Left cardiac atrium (tissue), 4 donors: Measurements from ENCODE around the gene MB21D2. TPM values are rescaled to one million over a fixed set of nuclear protein-coding genes. Genes with fewer than 3 reads are reported as not detected.
A peak's percentile ranks its signal among the peaks of the same experiment; 100 is the strongest.
"Not testable (repeated sequence)": the region's sequence is repeated elsewhere in the genome, so short reads cannot be mapped to it uniquely, and the experiment has no call there.

Experiments
- ATAC-seq, 2 donors: fragments of 200-7000 bp; cut with Tn5 transposase; one replicate each; pipeline ENCODE4 v1.9.1; 2020; ENCODE audit warnings: mild to moderate bottlenecking in 2 of 2, moderate library complexity in 2 of 2
- DNase-seq: peaks from one replicate; pipeline ENCODE4 v3.0.0-alpha.2; 2020
- intact Hi-C, 2 donors: fragments of 100-400 bp; cut with DNase I; formaldehyde crosslinking; loops; one replicate each; pipeline versions ENCODE4 v1.14.1 to v1.15.1; 2022 to 2023
- long read RNA-seq: library from polyadenylated mRNA; unstranded; transcript quantifications from one replicate; pipeline ENCODE4 v2.0.0, GENCODE V29; 2021
- total RNA-seq, 2 donors: library from RNA; stranded (reverse); fragmentation: NEBNext Ultra II Directional; extraction: Animal tissue kit (Norgen Biotek cat#: 25700); gene quantifications; one replicate each; pipeline ENCODE4 v1.2.1, GENCODE V29; 2021
- donor health status: DM: no; HTN: yes; CAD: no.
- donor health status: DM: no; HTN: yes; CAD: no; lungs with severe emphysema.
- donor health status: DM: yes; HTN: yes; CAD: no.
- donor health status: Dilated cardiomyopathy.

MB21D2 gene
- total RNA-seq = 1 to 10 TPM; 2.2 to 4.1 TPM
- long read RNA-seq, transcript MB21D2-201 (2 exons, 3,368 nt) = major isoform, 8 of 10 reads
- long read RNA-seq, partial matches to known transcripts = 0 of 10 reads
- long read RNA-seq, other reads (novel, unspliced or antisense) = 2 of 10 reads

GRCh38 chr3:192917404-192918274 lies at the start of gene MB21D2:
Gene MB21D2 (minus strand): TSS chr3:192917856. CDS start chr3:192917840, 16 bp downstream.
- DNase-seq (peak; percentile 88), ATAC-seq (peak; percentile 89 to 95)
- intact Hi-C loops = loop anchor here in 1 of 2 donors (5.0 kb wide), 1 partner anchor 80 kb away; no protein-coding TSS in a partner anchor

DNA sequence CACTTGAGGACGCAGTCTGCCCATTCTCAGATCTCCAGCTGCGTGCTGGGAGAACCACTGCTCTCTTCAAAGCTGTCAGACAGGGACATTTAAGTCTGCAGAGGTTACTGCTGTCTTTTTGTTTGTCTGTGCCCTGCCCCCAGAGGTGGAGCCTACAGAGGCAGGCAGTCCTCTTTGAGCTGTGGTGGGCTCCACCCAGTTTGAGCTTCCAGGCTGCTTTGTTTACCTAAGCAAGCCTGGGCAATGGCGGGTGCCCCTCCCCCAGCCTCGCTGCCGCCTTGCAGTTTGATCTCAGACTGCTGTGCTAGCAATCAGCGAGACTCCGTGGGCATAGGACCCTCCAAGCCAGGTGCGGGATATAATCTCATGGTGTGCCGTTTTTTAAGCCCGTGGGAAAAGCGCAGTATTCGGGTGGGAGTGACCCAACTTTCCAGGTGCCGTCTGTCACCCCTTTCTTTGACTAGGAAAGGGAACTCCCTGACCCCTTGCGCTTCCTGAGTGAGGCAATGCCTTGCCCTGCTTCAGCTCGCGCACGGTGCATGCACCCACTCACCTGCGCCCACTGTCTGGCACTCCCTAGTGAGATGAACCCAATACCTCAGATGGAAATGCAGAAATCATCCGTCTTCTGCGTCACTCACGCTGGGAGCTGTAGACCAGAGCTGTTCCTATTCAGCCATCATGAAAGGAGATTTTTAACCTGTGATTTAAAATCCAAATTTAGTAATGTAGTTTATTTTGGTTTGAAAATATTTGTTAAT lies 47.5 kb upstream of the MB21D2 start:
- ATAC-seq, intact Hi-C loops, DNase-seq: not testable (repeated sequence)

DNA sequence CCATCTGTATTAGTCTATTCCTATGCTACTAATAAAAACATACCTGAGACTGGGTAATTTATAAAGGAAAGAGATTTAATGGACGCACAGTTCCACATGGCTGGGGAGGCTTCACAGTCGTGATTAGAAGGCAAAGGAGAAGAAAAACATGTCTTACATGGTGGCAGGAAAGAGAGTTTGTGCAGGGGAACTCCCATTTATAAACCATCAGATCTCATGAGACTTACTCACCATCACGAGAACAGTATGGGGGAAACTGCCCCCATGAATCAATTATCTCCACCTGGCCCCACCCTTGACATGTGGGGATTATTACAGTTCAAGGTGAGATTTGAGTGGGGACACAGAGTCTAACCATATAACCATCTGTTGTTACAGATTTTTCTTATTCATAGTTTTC lies 42.1 kb upstream of the MB21D2 start:
- intact Hi-C loops = no loop called here
- no peak for ATAC-seq
- no peak for DNase-seq

- ATAC-seq (peak in 1 of 2 donors; percentile 46), DNase-seq (no peak)
- intact Hi-C loops = no loop called here
These were observed 40.7 kb upstream of the MB21D2 start for GRCh38 chr3:192958219-192958872.

GRCh38 chr3:192957441-192958021 lies 39.9 kb upstream of the MB21D2 start:
- peak; percentile 67 for DNase-seq
- intact Hi-C loops = no loop called here
- peak; percentile 93 to 98 for ATAC-seq

DNA sequence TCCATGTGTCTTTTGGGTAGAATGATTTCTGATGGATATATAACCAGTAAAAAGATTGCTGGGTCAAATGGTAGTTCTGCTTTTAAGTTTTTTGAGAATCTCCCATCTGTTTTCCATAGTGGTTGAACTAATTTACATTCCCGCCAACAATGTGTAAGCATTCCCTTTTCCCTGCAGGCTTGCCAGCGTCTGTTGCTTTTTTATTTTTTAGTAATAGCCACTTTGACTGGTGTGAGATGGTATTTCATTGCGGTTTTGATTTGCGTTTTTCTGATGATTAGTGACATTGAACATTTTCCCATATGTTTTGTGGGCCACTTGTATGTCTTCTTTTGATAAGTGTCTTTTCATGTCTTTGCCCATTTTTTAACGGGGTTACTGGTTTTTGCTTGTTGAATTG lies 36.3 kb upstream of the MB21D2 start:
- DNase-seq = no peak
- no peak for ATAC-seq
- intact Hi-C loops = no loop called here

DNA sequence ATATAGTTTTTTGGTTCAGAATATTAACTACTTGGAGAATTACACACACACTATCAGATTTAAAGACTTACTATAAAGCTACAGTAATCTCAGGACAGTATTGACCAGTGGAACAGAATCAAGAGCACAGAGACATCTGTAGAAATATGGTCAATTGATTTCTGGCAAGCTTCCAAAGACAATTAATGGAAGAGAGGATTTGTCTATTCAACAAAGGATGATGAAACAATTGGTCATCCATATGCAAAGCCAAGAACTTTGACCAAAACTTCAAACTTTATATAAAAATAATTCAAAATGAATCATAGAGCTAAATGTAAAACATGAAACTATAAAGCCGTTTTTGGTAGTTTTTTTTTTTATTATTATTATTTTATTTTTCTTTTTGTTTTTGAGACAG lies 29.8 kb upstream of the MB21D2 start:
- DNase-seq = no peak
- no peak for ATAC-seq
- intact Hi-C loops = no loop called here

GRCh38 chr3:192943393-192943792 lies 25.7 kb upstream of the MB21D2 start:
- ATAC-seq = peak; percentile 71 to 92
- intact Hi-C loops = no loop called here
- peak; percentile 25 for DNase-seq

- DNase-seq (no peak), ATAC-seq (peak; percentile 12 to 19)
- intact Hi-C loops = no loop called here
These were observed 25.0 kb upstream of the MB21D2 start for GRCh38 chr3:192942625-192943024.

- DNase-seq = no peak
- no peak for ATAC-seq
These were observed 22.5 kb upstream of the MB21D2 start for GRCh38 chr3:192940129-192940528.

DNA sequence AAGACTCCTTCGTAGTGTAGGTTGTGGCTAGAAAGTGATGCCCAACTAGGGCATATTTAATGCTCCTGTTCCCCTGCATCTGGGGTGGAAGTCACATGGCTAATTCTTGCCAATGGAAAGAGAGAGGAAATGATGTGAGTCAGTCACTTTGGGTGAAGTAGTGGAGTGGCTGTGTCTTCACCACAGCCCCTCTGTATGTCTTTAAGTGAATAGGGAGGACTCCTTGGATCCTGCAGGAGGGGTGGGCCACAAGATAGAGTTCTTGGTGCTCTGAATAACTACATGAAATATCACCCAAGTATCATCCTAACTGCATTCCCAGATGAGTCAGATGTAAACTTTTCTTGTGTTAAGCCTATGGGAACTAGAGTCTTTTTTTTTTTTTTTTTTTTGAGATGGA lies 17.8 kb upstream of the MB21D2 start:
- DNase-seq (no peak), ATAC-seq (no peak)
- intact Hi-C loops = no loop called here

More at GRCh38 chr3:192940129-192940528, 22.5 kb upstream of the MB21D2 start:
- intact Hi-C loops = no loop called here

DNA sequence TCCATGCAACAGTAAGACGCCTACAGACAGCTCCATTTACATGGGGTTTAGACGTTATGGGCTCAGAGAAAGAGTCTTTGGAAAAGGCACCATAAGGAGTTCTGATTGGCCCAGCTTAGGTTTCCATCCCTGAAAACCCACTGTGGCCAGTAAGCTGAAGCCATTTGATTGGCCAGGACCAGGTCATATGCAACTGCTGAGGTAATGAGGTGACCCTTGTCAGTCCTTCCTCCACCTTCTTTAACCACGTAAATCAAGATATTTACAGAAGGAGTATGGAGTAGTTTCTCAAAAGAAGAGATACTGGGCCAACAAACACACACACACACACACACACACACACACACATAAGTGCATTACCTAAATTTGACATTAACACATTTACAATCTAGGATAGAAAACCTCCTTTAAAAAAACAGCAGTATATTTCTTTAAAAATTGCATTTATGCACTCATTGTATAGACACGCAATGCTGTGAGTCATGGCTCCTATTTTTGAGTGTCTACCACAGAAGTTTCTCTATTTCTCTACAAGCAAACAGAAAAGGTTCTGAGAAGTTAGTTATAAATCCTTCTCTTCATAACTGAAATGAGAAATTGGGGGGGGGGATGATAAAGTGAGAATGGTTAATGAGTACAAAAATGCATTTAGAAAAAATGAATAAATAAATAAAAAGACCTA lies 16.3 kb upstream of the MB21D2 start:
- ATAC-seq = no peak
- intact Hi-C loops = no loop called here
- no peak for DNase-seq

DNA sequence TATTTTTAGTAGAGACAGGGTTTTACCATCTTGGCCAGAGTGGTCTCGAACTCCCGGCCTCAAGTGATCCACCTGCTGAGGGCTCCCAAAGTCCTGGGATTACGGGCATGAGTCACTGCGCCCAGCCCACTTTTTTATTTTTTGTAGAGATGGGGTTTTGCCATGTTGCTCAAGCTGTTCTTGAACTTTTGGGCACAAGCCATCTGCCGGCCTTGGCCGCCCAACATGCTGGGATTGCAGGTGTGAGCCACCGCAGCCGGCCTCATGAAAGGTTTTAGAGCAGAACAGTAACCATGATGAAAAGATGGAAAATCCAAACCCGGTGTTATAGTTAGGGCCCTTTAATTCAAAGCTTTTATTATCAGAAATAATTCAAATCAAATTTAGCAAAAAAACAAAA lies 15.6 kb upstream of the MB21D2 start:
- intact Hi-C loops = no loop called here
- no peak for DNase-seq
- ATAC-seq = no peak

DNA sequence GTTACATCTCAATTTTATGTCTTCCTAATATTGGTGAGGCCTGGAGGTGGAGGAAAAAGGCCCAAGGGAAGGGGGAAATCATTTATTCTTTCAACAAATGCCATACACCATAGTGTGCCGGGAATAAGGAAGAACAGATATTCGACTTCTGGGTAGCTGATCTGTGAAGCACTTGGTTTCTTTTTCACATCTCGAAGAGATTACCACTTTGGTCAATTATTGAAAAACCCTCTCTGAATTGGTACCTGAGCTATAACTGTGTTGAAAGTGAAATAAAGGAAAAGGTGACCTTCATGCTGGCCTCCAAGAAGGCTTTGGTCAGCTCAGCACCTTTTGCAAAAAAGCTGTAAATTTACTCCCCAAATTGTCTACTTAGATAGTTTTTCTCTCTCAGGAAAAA lies 14.2 kb upstream of the MB21D2 start:
- intact Hi-C loops = no loop called here
- DNase-seq = no peak
- ATAC-seq = no peak

GRCh38 chr3:192930577-192930976 lies 12.9 kb upstream of the MB21D2 start:
- DNase-seq (no peak), ATAC-seq (no peak)
- intact Hi-C loops = no loop called here

GRCh38 chr3:192929755-192930547 lies 12.3 kb upstream of the MB21D2 start:
- ATAC-seq (no peak), DNase-seq (no peak)
- intact Hi-C loops = no loop called here

DNA sequence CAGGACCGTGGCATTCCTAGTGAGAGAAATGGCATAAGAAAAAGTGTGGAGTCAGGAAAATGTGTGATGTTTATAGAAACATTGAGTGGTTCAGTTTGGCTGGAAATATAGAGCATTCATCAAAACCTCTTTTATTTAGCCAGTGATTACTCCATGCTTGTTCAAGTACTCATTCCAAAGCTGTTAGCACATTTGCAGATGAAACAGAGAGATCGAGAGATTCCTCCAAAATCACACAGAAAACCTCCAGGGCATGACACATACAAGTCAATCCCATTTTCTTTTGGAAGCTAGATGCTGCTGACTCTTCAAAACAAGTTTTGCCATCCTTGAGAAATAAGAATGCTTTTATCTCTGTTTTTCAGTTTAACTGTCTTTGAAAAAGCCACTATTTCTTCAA lies 11.5 kb upstream of the MB21D2 start:
- ATAC-seq (peak in 1 of 2 donors; percentile 69), DNase-seq (no peak)
- intact Hi-C loops = no loop called here

DNA sequence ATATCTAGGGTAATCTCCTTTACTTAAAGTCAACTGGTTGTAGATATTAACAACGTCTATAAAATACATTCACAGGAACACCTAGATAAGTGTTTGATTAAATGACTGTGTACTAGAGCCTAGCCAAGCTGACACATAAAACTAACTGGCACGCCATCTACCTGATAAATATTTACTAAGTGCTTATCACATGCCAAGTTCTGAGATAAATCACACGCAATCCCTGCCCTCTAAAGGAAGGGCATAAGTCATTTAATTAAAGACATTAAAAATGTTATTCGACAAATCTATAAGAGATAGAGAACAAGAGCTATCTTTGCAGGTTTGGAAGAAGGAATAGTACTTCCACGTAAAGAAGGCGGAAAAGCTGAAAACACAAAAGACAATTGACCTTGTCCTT lies 11.1 kb upstream of the MB21D2 start:
- no peak for DNase-seq
- ATAC-seq = no peak
- intact Hi-C loops = no loop called here
